ENCODE data around the gene DCANP1. TPM values are rescaled to one million over a fixed set of nuclear protein-coding genes. Genes with fewer than 3 reads are reported as not detected.

DCANP1 gene, protein sequence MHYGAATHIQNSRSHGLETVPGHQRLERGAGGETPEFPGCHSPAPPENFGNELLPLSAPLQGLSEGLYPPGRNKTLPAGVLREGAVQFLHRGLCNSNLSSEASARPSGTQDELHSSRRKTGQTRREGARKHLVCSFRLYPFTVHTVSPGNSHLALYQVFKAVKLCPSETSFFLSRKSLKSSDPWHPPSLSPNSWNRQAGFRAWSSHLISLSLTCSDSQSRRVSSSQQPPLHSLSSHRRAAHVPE
- total RNA-seq, result not detected in 2 replicates

DNA sequence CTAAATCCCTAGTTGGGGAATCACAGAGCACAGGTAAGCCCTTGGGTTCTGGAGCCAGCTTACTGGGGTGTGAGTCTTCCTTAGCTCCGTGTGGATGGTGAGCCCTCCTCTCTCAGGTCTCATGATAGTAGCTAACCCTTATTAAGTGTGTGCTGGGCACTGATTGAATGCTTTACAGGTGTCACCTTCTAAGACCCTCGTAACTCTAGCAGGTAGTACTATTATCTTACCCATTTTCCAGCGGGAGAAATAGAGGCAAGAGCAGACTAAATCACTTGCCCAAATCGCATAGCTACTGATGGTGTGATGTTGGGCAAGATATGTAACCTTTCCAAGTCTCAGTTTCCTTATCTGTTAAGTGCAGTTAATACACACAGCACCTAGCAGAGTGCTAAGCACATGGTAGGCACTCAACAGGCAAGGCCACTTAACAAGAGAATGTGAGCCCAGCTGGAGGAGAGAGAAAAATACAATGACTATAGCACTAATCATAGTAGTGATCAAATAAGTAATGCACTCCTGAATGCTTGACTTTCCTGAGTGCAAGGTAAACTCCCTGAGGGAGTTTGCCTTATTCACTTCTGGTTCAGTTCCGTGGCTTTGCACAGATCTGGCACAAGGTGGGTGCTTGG lies at the start of gene DCANP1:
Gene DCANP1 (minus strand): TSS at position 51 of the 632 bp plus-strand sequence. CDS start 240 bp downstream, outside the sequence.

GRCh38 chr5:135452321-135453030 lies 5.3 kb upstream of the DCANP1 start, which contains the start of gene TIFAB:
TIFAB (minus strand) TSS chr5:135452351; CDS start chr5:135449939, 2,412 bp downstream.

DNA sequence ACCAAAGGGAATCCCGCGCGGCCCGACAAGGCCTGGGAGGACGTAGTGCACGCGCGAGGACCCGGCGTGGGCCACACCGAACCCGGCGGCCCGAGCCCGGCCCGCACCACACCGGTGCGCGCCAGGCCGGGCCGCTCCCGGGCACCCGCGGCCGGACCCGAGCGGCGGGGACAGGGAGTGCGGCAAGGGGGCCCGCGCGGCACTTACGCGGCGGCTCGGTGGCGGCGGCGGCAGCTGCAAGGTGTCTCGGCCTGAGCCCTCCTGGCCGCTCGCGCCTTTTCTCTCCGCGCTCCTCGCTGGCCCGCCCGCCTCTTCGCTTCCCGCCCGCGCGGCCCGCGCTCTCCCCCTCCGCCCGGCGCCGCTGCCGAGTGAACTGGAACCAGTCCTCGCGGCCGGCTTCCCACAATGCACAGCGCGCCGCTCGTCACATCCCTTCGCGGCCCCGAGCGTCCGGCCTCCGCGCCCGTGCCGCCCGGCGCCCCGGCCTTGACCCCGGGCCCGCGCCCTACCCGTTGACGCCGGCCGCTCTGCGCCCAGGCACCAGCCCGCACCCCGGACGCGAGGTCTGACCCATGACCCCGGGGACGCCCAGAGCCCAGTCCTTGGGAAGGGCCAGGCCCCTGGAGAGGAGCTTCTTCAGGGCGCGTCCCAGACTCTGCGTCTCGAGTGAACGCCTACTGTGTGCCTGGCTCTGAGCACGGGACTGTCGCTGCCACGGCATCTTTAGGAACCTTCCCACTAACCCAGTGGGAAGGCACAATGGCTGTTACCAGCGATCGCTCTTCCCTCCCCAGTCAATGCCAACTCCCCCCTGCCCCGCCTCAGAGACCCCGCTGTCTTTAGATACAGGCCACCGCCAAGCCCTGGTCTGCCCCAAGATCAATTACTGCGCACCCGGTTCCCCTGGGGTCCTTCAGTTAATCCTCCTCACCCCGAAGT lies 48.0 kb downstream of the DCANP1 start, which contains the start of gene MACROH2A1:
Gene MACROH2A1 (minus strand): TSS at position 377 of the 939 bp plus-strand sequence. CDS start 10,138 bp downstream, outside the sequence.

Small RNA genes within 50 kb of the gene (small RNA-seq; reads per million reads assigned to genes)
- gene DCANP1, result not detected

Other genes starting within 250 kb of the DCANP1 start
- gene MACROH2A1, start 48.1 kb downstream of the DCANP1 start, total RNA-seq, result 180 and 293 TPM in 2 replicates
- gene TIFAB, start 5.0 kb upstream of the DCANP1 start, total RNA-seq, result not detected in 2 replicates
- not detected in 2 replicates for gene NEUROG1, start 88.6 kb upstream of the DCANP1 start, total RNA-seq
- gene CXCL14, start 131.6 kb upstream of the DCANP1 start, total RNA-seq, result not detected in 2 replicates